HEK293T (cell line): ENCODE results near the gene ANXA3.

Experiments
- BHLHE40 ChIP-seq: fragments of 450-650 bp; IDR thresholded peaks from 2 replicates; pipeline ENCODE4 v1.6.1; 2016; ENCODE audit warnings: mild to moderate bottlenecking, moderate library complexity, borderline replicate concordance
- CTBP1 ChIP-seq: fragments of 450-650 bp; IDR thresholded peaks from 2 replicates; pipeline ENCODE4 v1.6.1; 2016; ENCODE audit warnings: borderline replicate concordance
- ELF4 ChIP-seq: fragments of 450-650 bp; IDR thresholded peaks from 2 replicates; pipeline ENCODE4 v1.6.1; 2017; ENCODE audit warnings: antibody characterized with exemption
- FOXK2 ChIP-seq: fragments of 450-650 bp; IDR thresholded peaks from 2 replicates; pipeline ENCODE4 v1.6.1; 2016; ENCODE audit warnings: mild to moderate bottlenecking
- FOXM1 ChIP-seq: fragments of 450-650 bp; IDR thresholded peaks from 2 replicates; pipeline ENCODE4 v1.6.1; 2017; ENCODE audit warnings: mild to moderate bottlenecking, borderline replicate concordance
- HDGF ChIP-seq: fragments of 450-650 bp; IDR thresholded peaks from 2 replicates; pipeline ENCODE4 v1.6.1; 2017; ENCODE audit warnings: antibody characterized with exemption, borderline replicate concordance
- L3MBTL2 ChIP-seq: fragments of 450-650 bp; conservative IDR thresholded peaks from 2 replicates; pipeline ENCODE4 v1.6.1; 2016; ENCODE audit warnings: mild to moderate bottlenecking
- LEF1 ChIP-seq: fragments of 450-650 bp; IDR thresholded peaks from 2 replicates; pipeline ENCODE4 v1.6.1; 2017; ENCODE audit warnings: mild to moderate bottlenecking, borderline replicate concordance
- NFRKB ChIP-seq: fragments of 450-650 bp; IDR thresholded peaks from 2 replicates; pipeline ENCODE4 v1.6.1; 2016; ENCODE audit warnings: mild to moderate bottlenecking, moderate library complexity
- PKNOX1 ChIP-seq: fragments of 450-650 bp; IDR thresholded peaks from 2 replicates; pipeline ENCODE4 v1.6.1; 2016
- SP1 ChIP-seq: fragments of 450-650 bp; IDR thresholded peaks from 2 replicates; pipeline ENCODE4 v1.6.1; 2017
- SUZ12 ChIP-seq: fragments of 450-650 bp; IDR thresholded peaks from 2 replicates; pipeline ENCODE4 v1.6.1; 2016; ENCODE audit warnings: mild to moderate bottlenecking
- TARDBP ChIP-seq: fragments of 450-650 bp; IDR thresholded peaks from 2 replicates; pipeline ENCODE4 v1.6.1; 2016
- ZNF384 ChIP-seq: fragments of 450-650 bp; IDR thresholded peaks from 2 replicates; pipeline ENCODE4 v1.6.1; 2016

- TF ChIP-seq TARDBP (no peak), PKNOX1 (no peak), SP1 (no peak), NFRKB (no peak), HDGF (no peak), BHLHE40 (no peak), FOXK2 (no peak), FOXM1 (no peak), ELF4 (no peak), L3MBTL2 (no peak), SUZ12 (no peak), LEF1 (no peak), CTBP1 (no peak), ZNF384 (no peak)
These were observed 54.5 kb downstream of the ANXA3 start for GRCh38 chr4:78606035-78606434.
